LNCaP clone FGC (cell line): ENCODE data around the gene NKTR.
"Not testable (repeated sequence)": the region's sequence is repeated elsewhere in the genome, so short reads cannot be mapped to it uniquely, and the experiment has no call there.

Experiments
- DNase-seq: peaks from one replicate; pipeline ENCODE4 v3.0.0-alpha.2; 2011; ENCODE audit warnings: low read depth
- H3K4me3 ChIP-seq: 2 replicates; pipeline ENCODE4 v1.5.1; 2011; ENCODE audit warnings: mild to moderate bottlenecking, low read depth, low read length, control low read depth
- TF ChIP-seq, protein P1 (sequence below): IDR thresholded peaks from 2 replicates; pipeline ENCODE4 v1.5.1; 2012; ENCODE audit warnings: mild to moderate bottlenecking; ENCODE audit not compliant: control insufficient read depth, insufficient read depth; ENCODE audit errors: extremely low read depth

The NKTR gene

DNA sequence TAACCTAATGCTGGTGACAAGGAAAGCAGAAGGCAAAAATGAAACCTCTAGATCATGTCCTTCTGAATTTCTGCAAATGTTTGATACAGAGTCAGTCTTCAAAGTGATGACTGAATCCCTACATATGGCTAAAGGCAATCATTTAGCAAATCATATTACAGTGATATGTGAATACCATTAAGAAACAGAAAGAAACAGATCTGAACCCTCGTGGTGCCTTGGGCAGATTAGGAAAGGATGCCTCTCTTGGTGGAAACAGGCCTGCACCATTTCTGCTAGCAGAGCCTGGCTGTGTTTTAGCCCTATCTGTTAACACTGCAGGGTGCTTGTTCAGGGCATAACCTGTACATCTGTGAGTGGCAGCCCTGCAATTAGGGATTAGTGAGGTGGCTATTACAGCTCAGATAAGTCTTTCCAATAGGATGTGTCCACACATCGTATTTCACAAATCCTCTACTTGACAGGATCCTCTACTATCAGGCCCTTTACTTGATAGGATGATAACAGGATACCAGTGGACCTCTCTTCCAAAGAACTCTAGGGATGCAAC is 30.8 kb upstream of the NKTR start:
- TF ChIP-seq, protein P1, sequence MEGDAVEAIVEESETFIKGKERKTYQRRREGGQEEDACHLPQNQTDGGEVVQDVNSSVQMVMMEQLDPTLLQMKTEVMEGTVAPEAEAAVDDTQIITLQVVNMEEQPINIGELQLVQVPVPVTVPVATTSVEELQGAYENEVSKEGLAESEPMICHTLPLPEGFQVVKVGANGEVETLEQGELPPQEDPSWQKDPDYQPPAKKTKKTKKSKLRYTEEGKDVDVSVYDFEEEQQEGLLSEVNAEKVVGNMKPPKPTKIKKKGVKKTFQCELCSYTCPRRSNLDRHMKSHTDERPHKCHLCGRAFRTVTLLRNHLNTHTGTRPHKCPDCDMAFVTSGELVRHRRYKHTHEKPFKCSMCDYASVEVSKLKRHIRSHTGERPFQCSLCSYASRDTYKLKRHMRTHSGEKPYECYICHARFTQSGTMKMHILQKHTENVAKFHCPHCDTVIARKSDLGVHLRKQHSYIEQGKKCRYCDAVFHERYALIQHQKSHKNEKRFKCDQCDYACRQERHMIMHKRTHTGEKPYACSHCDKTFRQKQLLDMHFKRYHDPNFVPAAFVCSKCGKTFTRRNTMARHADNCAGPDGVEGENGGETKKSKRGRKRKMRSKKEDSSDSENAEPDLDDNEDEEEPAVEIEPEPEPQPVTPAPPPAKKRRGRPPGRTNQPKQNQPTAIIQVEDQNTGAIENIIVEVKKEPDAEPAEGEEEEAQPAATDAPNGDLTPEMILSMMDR, result no peak
- H3K4me3 ChIP-seq, result no peak overlapping the region
- DNase-seq, result no peak

GRCh38 chr3:42572278-42572677 is 28.2 kb upstream of the NKTR start:
- no peak for DNase-seq
- TF ChIP-seq, protein P1, result peak; percentile 31; the same call in 1 of the 2 replicates
- no peak overlapping the region for H3K4me3 ChIP-seq

GRCh38 chr3:42575137-42575741 is 25.2 kb upstream of the NKTR start:
- TF ChIP-seq, protein P1, result no peak
- no peak for DNase-seq
- no peak overlapping the region for H3K4me3 ChIP-seq

DNA sequence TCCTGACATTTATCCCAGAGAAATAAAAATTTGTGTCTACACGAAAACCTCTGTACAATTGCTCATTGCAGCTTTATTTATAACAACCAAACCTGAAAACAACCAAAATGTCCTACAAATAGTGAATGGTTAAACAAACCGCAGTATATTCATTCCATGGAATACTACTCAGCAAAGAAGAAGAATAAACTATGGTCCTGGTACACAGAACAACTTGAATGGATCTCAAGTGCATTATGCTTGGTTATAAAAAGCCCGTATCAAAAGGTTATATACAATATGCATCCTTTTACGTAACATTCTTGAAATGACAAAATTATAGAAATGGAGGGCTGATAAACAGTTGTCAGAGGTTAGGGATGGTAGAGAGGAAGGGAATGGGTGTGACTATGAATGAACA is 22.4 kb upstream of the NKTR start:
- H3K4me3 ChIP-seq, result no peak overlapping the region
- TF ChIP-seq, protein P1, result no peak
- no peak for DNase-seq

DNA sequence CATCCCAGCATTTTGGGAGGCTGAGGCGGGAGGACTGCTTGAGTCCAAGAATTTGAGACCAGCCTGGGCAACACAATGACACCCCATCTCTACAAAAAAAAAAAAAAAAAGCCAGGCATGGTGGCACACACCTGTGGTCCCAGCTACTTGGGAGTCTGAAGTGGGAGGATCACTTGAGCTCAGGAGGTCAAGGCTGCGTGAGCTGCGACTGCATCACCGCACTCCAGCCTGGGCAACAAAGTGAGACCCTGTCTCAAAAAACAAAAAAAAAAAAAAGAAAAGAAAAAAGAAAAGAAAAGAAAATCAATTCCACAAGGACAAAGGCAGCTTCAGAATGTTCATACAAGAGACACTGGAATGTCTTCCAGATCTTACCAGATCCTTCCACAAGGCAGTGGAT is 21.1 kb upstream of the NKTR start:
- DNase-seq, H3K4me3 ChIP-seq: not testable (repeated sequence)

DNA sequence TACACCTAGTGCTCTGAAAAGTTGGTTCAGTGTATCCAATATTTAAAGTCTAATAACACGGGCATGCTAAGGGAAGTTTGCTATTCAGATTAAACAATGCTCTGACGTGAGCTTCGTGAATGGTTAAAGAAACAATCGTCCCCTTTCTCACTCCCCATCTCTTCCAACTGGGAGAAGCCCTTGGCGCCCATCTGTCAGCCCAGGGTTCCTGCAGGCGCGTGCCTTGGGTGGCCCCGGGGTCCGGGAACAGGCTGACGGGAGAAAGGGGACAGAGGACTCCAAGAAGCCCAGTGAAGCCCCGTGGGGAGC is 19.1 kb upstream of the NKTR start:
- TF ChIP-seq, protein P1, result no peak
- peak overlapping the region; percentile 89 for H3K4me3 ChIP-seq
- no peak for DNase-seq

DNA sequence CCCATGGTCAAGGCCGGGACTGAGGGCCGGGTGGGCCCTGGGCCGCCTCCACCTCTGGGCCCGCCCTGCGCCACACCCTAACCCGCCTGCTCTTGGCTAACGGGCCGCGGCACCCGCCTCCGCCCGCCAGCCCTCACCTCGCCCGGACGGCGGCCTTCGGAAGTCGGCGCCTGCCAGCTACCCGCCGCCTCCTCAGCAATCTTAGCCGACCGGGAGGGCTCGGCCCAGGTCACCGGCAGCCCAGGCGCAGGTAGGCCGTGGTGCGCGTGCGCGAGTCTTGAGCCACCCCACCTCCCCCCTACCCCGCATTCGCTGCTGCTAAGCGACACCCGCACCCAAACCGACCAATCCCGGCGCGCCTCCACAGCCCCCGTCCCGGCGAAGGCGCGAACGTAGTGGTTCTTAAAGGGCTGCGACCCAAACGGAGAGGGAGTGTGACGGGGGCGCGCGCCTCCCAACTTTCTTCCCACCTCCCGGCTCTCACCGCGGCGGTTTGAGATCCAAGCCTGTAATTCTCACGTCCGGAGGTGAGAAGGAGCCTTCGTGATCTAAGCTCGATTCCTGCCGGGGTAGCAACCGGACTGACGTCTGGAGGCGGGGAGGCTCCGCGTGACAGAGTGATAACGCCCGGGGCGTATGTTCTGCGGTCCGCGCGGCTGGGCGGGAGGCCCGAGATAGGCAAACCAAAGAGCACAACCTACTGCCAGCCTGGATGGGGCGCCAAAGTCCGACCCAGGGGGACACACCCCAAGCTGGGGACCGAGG is 18.6 kb upstream of the NKTR start, which contains the start of gene SEC22C:
TSS of gene SEC22C (minus strand) at position 259 of the 765 bp plus-strand sequence. CDS start 12,921 bp downstream, outside the sequence.
- H3K4me3 ChIP-seq, result peak within 1 kb of the TSS; percentile 89
- DNase-seq, result peak; percentile 73
- TF ChIP-seq, protein P1, result peak; percentile 20; the same call in 1 of the 2 replicates
